Cardiac fibroblast (primary cell): Measurements from ENCODE around the gene LIPC.

Experiments used
- DNase-seq, 2 donors: peaks; one replicate each; pipeline versions ENCODE4 v3.0.0 to v3.0.0-alpha.2; 2010; ENCODE audit warnings: low read depth in 2 of 2
- H3K4me3 ChIP-seq, 2 donors: replicated peaks in 1 of 2; 1 replicate in 1 of 2; 2 replicates in 1 of 2; pipeline ENCODE4 v1.5.1; 2011; ENCODE audit warnings: low read depth in 2 of 2, low read length in 2 of 2, mild to moderate bottlenecking in 2 of 2, moderate library complexity in 1 of 2
- TF ChIP-seq, protein P1 (sequence below): IDR thresholded peaks from one replicate; pipeline ENCODE4 v1.5.1; 2011; ENCODE audit warnings: low read depth, mild to moderate bottlenecking, low read length, inconsistent platforms

Gene LIPC

DNA sequence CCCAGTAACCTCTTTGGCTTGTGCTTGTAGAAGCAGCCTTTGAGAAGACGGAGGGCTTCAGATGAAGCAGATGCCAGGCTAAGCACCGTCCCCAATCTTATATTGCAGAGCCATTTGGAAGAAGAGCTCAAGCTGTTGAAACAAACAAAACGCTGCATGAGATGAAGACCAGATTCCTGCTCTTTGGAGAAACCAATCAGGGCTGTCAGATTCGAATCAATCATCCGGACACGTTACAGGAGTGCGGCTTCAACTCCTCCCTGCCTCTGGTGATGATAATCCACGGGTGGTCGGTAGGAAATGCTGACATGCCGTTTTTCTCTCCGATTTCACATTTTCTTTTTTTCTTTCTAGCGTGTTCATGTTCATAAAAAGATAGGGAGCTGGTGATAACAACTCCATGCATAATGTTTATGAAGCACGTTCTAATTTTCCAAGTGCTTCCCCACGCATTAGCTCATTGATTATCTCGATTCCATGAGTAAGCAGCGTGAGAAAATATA is 106.5 kb downstream of the LIPC start:
- no peak overlapping the region for H3K4me3 ChIP-seq
- TF ChIP-seq, protein P1, sequence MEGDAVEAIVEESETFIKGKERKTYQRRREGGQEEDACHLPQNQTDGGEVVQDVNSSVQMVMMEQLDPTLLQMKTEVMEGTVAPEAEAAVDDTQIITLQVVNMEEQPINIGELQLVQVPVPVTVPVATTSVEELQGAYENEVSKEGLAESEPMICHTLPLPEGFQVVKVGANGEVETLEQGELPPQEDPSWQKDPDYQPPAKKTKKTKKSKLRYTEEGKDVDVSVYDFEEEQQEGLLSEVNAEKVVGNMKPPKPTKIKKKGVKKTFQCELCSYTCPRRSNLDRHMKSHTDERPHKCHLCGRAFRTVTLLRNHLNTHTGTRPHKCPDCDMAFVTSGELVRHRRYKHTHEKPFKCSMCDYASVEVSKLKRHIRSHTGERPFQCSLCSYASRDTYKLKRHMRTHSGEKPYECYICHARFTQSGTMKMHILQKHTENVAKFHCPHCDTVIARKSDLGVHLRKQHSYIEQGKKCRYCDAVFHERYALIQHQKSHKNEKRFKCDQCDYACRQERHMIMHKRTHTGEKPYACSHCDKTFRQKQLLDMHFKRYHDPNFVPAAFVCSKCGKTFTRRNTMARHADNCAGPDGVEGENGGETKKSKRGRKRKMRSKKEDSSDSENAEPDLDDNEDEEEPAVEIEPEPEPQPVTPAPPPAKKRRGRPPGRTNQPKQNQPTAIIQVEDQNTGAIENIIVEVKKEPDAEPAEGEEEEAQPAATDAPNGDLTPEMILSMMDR: no peak
- DNase-seq: no peak

DNA sequence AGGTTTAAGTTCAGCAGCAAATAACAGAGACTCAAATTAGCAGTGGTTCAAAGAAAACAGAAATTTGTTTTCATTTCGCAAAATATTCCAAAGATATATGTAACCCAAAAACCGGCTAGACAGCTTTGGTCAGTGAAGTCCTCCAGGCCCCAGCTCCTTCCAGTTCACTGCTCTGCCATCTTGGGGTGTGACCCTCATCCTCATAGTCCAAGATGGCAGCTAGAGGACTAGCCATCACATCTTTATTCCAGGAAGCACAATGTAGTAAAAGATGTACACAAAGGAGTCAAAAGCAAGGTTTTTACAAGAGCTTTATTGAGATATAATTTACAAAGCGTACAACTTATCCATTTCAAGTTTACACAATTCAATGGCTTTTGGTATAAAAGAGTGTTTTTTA is 107.1 kb downstream of the LIPC start:
- TF ChIP-seq, protein P1: no peak
- DNase-seq: no peak
- H3K4me3 ChIP-seq: no peak overlapping the region

DNA sequence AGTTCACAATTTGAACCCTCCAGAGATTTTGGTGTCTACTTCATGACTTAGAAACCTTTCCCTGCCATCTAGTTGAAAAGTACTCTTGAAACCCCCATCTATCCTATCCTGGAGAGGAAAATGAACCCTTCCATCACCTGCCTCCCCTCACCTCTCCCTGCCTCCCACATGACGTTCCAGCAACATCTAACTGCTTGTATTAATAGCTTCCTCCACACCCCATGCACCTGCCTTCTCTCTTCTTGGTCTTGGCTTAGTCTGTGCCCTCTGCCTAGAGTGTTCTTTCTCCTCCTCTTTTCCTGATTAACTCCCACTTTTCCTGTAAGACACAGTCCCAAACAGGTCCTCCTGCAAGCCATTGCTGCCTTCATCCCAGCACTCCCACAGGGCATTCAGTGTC is 107.8 kb downstream of the LIPC start:
- no peak for DNase-seq
- TF ChIP-seq, protein P1: no peak
- H3K4me3 ChIP-seq: no peak overlapping the region

DNA sequence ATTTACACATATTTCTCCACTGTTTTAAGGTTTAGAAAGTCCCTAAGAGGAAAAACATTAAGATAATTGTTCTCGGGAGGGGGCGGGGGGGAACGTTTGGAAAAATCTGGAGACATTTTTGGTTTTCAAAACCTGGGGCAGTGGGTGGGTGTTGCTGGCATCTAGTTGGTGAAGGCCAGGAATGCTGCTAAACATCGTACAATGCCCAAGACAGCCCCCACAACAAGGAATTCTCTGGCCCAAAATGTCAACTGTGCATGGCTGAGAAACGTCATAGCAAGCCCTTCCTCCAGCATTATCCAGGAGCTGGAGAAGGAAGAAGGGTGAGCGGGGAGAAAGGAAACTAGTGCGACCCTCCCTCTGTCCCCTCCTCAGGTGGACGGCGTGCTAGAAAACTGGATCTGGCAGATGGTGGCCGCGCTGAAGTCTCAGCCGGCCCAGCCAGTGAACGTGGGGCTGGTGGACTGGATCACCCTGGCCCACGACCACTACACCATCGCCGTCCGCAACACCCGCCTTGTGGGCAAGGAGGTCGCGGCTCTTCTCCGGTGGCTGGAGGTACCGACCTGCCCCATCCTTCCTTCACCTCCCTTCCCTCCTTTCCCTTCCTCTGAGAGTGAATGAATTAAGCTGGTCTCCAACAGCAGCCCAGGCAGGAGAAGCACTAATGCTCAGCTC is 109.8 kb downstream of the LIPC start:
- no peak for DNase-seq
- TF ChIP-seq, protein P1: no peak
- no peak overlapping the region for H3K4me3 ChIP-seq

DNA sequence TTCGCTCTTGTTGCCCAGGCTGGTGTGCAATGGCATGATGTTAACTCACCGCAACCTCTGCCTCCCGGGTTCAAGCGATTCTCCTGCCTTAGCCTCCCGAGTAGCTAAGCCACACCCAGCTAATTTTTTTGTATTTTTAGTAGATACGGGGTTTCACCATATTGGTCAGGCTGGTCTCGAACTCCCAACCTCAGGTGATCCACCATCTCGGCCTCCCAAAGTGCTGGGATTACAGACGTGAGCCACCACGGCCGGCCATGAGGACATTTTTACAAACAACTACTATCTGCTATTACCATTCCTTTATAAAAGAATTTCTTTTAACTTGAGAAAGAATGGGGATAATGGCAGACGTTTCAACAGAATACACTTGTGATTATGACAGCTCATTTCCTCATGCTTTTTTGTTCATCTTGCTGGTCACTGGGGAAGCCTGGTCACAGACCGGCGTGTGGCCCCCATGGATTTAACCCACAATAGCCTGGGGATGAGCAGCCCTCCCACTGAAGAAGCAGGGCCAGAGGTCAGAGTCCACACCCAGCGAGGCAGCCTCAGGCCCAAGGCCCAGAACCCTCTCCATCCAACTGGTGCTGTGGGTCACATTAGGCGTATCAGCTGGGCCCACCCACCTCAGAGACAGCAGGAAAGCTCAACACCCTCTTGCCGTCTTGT is 112.0 kb downstream of the LIPC start:
- H3K4me3 ChIP-seq: no peak overlapping the region
- DNase-seq: no peak
- TF ChIP-seq, protein P1: no peak

DNA sequence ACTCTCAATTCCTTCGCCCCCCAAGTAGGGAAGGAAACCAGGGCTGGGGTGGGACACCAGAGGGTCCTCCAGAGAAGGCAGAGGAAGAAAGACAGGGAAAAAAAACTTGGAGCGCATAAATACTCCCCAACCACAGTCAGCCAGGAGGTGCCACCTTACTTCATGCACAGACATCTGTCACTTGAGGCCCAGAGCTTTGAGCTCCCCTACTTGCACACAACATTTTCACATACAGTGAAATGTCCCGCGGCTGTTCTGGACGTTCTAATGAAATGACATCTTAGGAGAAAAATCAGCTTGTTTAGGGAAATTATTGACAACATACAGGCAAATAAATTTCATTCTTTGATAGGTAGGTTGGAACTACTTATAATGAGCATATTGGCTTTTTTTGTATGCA is 113.0 kb downstream of the LIPC start:
- DNase-seq: no peak
- TF ChIP-seq, protein P1: no peak

More for the DNA sequence above, 113.0 kb downstream of the LIPC start:
- no peak overlapping the region for H3K4me3 ChIP-seq
